ENCODE results near the gene KRTAP4-7. TPM values are rescaled to one million over a fixed set of nuclear protein-coding genes. Genes with fewer than 3 reads are reported as not detected.
A peak's percentile ranks its signal among the peaks of the same experiment; 100 is the strongest.
"Not testable (repeated sequence)": the region's sequence is repeated elsewhere in the genome, so short reads cannot be mapped to it uniquely, and the experiment has no call there.

Gene KRTAP4-7
- total RNA-seq, 2 donors from 2014 or later, result not detected

DNA sequence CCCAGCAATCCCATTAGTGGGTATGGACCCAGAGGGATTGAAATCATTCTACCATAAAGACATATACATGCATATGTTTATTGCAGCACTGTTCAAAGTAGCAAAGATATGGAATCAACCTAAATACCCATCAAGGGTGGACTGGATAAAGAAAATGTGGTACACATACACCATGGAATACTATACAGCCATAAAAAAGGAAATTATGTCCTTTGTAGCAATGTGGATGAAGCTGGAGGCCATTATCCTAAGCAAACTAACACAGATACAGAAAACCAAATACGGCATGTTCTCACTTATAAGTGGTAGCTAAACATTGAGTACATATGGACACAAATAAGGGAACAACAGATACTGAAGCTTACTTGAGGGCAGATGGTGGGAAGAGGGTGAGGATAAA is 26.4 kb upstream of the KRTAP4-7 start:
- TF ChIP-seq, protein P1, sequence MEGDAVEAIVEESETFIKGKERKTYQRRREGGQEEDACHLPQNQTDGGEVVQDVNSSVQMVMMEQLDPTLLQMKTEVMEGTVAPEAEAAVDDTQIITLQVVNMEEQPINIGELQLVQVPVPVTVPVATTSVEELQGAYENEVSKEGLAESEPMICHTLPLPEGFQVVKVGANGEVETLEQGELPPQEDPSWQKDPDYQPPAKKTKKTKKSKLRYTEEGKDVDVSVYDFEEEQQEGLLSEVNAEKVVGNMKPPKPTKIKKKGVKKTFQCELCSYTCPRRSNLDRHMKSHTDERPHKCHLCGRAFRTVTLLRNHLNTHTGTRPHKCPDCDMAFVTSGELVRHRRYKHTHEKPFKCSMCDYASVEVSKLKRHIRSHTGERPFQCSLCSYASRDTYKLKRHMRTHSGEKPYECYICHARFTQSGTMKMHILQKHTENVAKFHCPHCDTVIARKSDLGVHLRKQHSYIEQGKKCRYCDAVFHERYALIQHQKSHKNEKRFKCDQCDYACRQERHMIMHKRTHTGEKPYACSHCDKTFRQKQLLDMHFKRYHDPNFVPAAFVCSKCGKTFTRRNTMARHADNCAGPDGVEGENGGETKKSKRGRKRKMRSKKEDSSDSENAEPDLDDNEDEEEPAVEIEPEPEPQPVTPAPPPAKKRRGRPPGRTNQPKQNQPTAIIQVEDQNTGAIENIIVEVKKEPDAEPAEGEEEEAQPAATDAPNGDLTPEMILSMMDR (conservative IDR thresholded peaks at IDR 0.05), result no peak
- H3K36me3 ChIP-seq (ENCODE audit: control insufficient read depth, insufficient read depth, low read length), result no peaks in the 10 kb centered on the region
- H3K27me3 Mint-ChIP-seq (ENCODE audit: insufficient read depth), result no peaks in the 10 kb centered on the region
- no peak overlapping the region for H3K4me3 ChIP-seq (ENCODE audit: low read length)
- no peak overlapping the region for H3K27ac ChIP-seq (ENCODE audit: low read depth, low read length)
- peaks cover 7% of the 10 kb centered on the region for H3K9me3 ChIP-seq (ENCODE audit: control insufficient read depth, low read length)
- H3K9ac ChIP-seq (ENCODE audit: extremely low read depth, low read length, poor library complexity, severe bottlenecking), result no peak overlapping the region
- no peaks in the 10 kb centered on the region for H3K36me3 Mint-ChIP-seq (ENCODE audit: low read depth)
- no peak overlapping the region for H3K4me3 Mint-ChIP-seq
- no peak for DNase-seq
- no CpG with 5 or more reads among the region's 1 CpG for WGBS, 2 experiments (ENCODE audit: insufficient coverage in 1 of 2, insufficient read length in 1 of 2)
- peaks cover 7% of the 10 kb centered on the region for H3K9me3 Mint-ChIP-seq
- no peaks in the 10 kb centered on the region for H3K27me3 ChIP-seq (ENCODE audit: control insufficient read depth, insufficient read depth, low read length, poor library complexity, severe bottlenecking)
- H3K4me1 ChIP-seq (ENCODE audit: control insufficient read depth, insufficient read depth, low read length), result no peaks in the 10 kb centered on the region
- H3K27ac Mint-ChIP-seq, result no peak overlapping the region
- peaks cover 3% of the 10 kb centered on the region for H3K4me1 Mint-ChIP-seq

- H3K9me3 Mint-ChIP-seq, result peaks cover 7% of the 10 kb centered on the region
- DNase-seq, result no peak
- Histone ChIP-seq H3K4me1 (ENCODE audit: control insufficient read depth, insufficient read depth, low read length) (no peaks in the 10 kb centered on the region), H3K27ac (ENCODE audit: low read depth, low read length) (no peak overlapping the region), H3K36me3 (ENCODE audit: control insufficient read depth, insufficient read depth, low read length) (no peaks in the 10 kb centered on the region), H3K4me3 (ENCODE audit: low read length) (no peak overlapping the region), H3K9me3 (ENCODE audit: control insufficient read depth, low read length) (peaks cover 7% of the 10 kb centered on the region), H3K9ac (ENCODE audit: extremely low read depth, low read length, poor library complexity, severe bottlenecking) (no peak overlapping the region), H3K27me3 (ENCODE audit: control insufficient read depth, insufficient read depth, low read length, poor library complexity, severe bottlenecking) (no peaks in the 10 kb centered on the region)
- TF ChIP-seq, protein P1 (conservative IDR thresholded peaks at IDR 0.05), result no peak
- no peaks in the 10 kb centered on the region for H3K27me3 Mint-ChIP-seq (ENCODE audit: insufficient read depth)
- no peak overlapping the region for H3K27ac Mint-ChIP-seq
- H3K4me1 Mint-ChIP-seq, result peaks cover 3% of the 10 kb centered on the region
- 93 to 100% methylated on average over 1 to 5 of the region's 5 CpGs for WGBS, 2 experiments (ENCODE audit: insufficient coverage in 1 of 2, insufficient read length in 1 of 2)
- no peaks in the 10 kb centered on the region for H3K36me3 Mint-ChIP-seq (ENCODE audit: low read depth)
- no peak overlapping the region for H3K4me3 Mint-ChIP-seq
Measured at GRCh38 chr17:41058741-41059140, 25.2 kb upstream of the KRTAP4-7 start.

GRCh38 chr17:41059276-41060051 is 24.5 kb upstream of the KRTAP4-7 start:
- not testable (repeated sequence) for H3K27me3 ChIP-seq (ENCODE audit: control insufficient read depth, insufficient read depth, low read length, poor library complexity, severe bottlenecking); H3K36me3 ChIP-seq (ENCODE audit: control insufficient read depth, insufficient read depth, low read length); H3K27me3 Mint-ChIP-seq (ENCODE audit: insufficient read depth); H3K27ac ChIP-seq (ENCODE audit: low read depth, low read length); H3K9me3 Mint-ChIP-seq; H3K4me1 ChIP-seq (ENCODE audit: control insufficient read depth, insufficient read depth, low read length); H3K4me3 ChIP-seq (ENCODE audit: low read length); H3K9me3 ChIP-seq (ENCODE audit: control insufficient read depth, low read length); H3K36me3 Mint-ChIP-seq (ENCODE audit: low read depth); H3K9ac ChIP-seq (ENCODE audit: extremely low read depth, low read length, poor library complexity, severe bottlenecking); H3K27ac Mint-ChIP-seq; H3K4me1 Mint-ChIP-seq; H3K4me3 Mint-ChIP-seq
- 74 to 83% methylated on average over 3 to 9 of the region's 31 CpGs for WGBS, 2 experiments (ENCODE audit: insufficient coverage in 1 of 2, insufficient read length in 1 of 2)
- peak; percentile 62 for DNase-seq

Measured in endodermal cell (in vitro differentiated cells).